A549 (cell line): ENCODE measurements around the gene HTRA3. TPM values are rescaled to one million over a fixed set of nuclear protein-coding genes. Genes with fewer than 3 reads are reported as not detected.

Experiments
- ATAC-seq, 2 experiments: fragments of 200-7000 bp in 1 of 2; fragments of >200 bp in 1 of 2; cut with Nextera tagmentation in 1 of 2; cut with Tn5 transposase in 1 of 2; 3 replicates each; pipeline versions ENCODE4 v1.8.0 to v1.9.1; 2018 to 2020; ENCODE audit warnings: mild to moderate bottlenecking in 1 of 2, moderate library complexity in 1 of 2
- CTCF ChIA-PET: fragments of 300-600 bp; sonication (Branson Sonifier 250); formaldehyde crosslinking; extraction: SDS; loops from one replicate; lab custom pipeline; 2021; ENCODE audit warnings: antibody characterized with exemption, inconsistent platforms; lab: Yijun Ruan, JAX
- POLR2A ChIA-PET: fragments of 350-600 bp; formaldehyde crosslinking; extraction: SDS; loops from one replicate; lab custom pipeline; 2021; ENCODE audit warnings: antibody characterized with exemption, inconsistent platforms; lab: Yijun Ruan, JAX
- DNase-seq, 2 experiments: peaks; one replicate each; pipeline versions ENCODE4 v3.0.0 to v3.0.0-alpha.2; 2011 to 2016; ENCODE audit warnings: low read depth in 1 of 2, low spot score in 1 of 2
- FAIRE-seq: peaks from 2 replicates; lab custom pipeline; 2011; peaks lifted over from hg19 to GRCh38; lab: Jason Lieb, UNC
- H3K27ac ChIP-seq, 2 experiments: fragments of >200 bp; sonication (Bioruptor Twin); formaldehyde crosslinking; 3 replicates each; pipeline ENCODE4 v1.5.1; 2016 to 2017
- H3K4me1 ChIP-seq: fragments of >200 bp; sonication (Bioruptor Twin); formaldehyde crosslinking; 3 replicates; pipeline ENCODE4 v1.6.1; 2016
- H3K4me2 ChIP-seq: fragments of >200 bp; sonication (Bioruptor Twin); formaldehyde crosslinking; 3 replicates; pipeline ENCODE4 v1.6.1; 2016
- H3K4me3 ChIP-seq: fragments of >200 bp; sonication (Bioruptor Twin); formaldehyde crosslinking; 3 replicates; pipeline ENCODE4 v1.5.1; 2016
- H3K9me3 ChIP-seq: fragments of >200 bp; sonication (Bioruptor Twin); formaldehyde crosslinking; 3 replicates; pipeline ENCODE4 v1.6.1; 2016
- BCL3 ChIP-seq: fragments of >200 bp; sonication (Bioruptor Twin); formaldehyde crosslinking; IDR thresholded peaks from 3 replicates; pipeline ENCODE4 v1.6.1; 2016
- CBX2 ChIP-seq: fragments of 200-600 bp; sonication (generic); IDR thresholded peaks from 2 replicates; pipeline ENCODE4 v1.6.1; 2016; ENCODE audit warnings: low read depth, mild to moderate bottlenecking, borderline replicate concordance
- CEBPB ChIP-seq, 2 experiments: fragments of >200 bp in 1 of 2; sonication (Bioruptor Twin) in 1 of 2; formaldehyde crosslinking in 1 of 2; IDR thresholded peaks; 2 replicates each; pipeline ENCODE4 v1.6.1; 2012 to 2016
- CHD4 ChIP-seq: fragments of 200-600 bp; sonication (generic); IDR thresholded peaks from 2 replicates; pipeline ENCODE4 v1.6.1; 2016; ENCODE audit warnings: antibody characterized with exemption, mild to moderate bottlenecking, borderline replicate concordance
- HOXA7 ChIP-seq: fragments of 250-450 bp; sonication (Bioruptor Pico); IDR thresholded peaks from 2 replicates; pipeline ENCODE4 v1.5.0; 2020; ENCODE audit warnings: mild to moderate bottlenecking, moderate library complexity
- JUN ChIP-seq, 2 experiments: fragments of >200 bp; sonication (Bioruptor Twin); formaldehyde crosslinking; IDR thresholded peaks; 2 replicates in 1 of 2; 3 replicates in 1 of 2; pipeline ENCODE4 v1.6.1; 2016 to 2017
- MYC ChIP-seq: IDR thresholded peaks from 2 replicates; pipeline ENCODE4 v1.6.1; 2012; ENCODE audit warnings: mild to moderate bottlenecking, inconsistent platforms, low read length, improper control_type of control experiment, borderline replicate concordance
- RAD21 ChIP-seq, 2 experiments: fragments of >200 bp in 1 of 2; sonication (Bioruptor Twin) in 1 of 2; formaldehyde crosslinking in 1 of 2; IDR thresholded peaks in 1 of 2; conservative IDR thresholded peaks in 1 of 2; 2 replicates in 1 of 2; 3 replicates in 1 of 2; pipeline ENCODE4 v1.6.1; 2012 to 2018; ENCODE audit warnings: inconsistent platforms in 1 of 2
- TP53 ChIP-seq: fragments of 250-450 bp; sonication (Bioruptor Pico); IDR thresholded peaks from 2 replicates; pipeline ENCODE4 v1.5.0; 2021; ENCODE audit warnings: mild to moderate bottlenecking, moderate library complexity
- WGBS: methylation state at CpG from one replicate; pipeline ENCODE4 v1.1.6; 2017; ENCODE audit errors: missing lambda C conversion rate; 5-methylcytosine and 5-hydroxymethylcytosine counted together
- polyA plus RNA-seq, 4 experiments: library from polyadenylated mRNA; depleted of rRNA in 3 of 4; stranded (reverse); fragments of >200 nt; fragmentation: RNase III in 1 of 4; extraction: RNeasy Plus Mini Kit Qiagen cat#74134 plus additional on column Dnase treatment in 1 of 4; gene quantifications; 2 replicates in 3 of 4; 3 replicates in 1 of 4; pipeline ENCODE4 v1.2.3, GENCODE V29; 2011 to 2017
- TF ChIP-seq, protein P1 (sequence below): fragments of 250-450 bp; sonication (Bioruptor Pico); IDR thresholded peaks from 2 replicates; pipeline ENCODE4 v1.5.0; 2021; ENCODE audit warnings: mild to moderate bottlenecking, moderate library complexity, borderline replicate concordance
- TF ChIP-seq, protein P2 (sequence below): fragments of 200-600 bp; sonication (generic); IDR thresholded peaks from 2 replicates; pipeline ENCODE4 v1.6.1; 2016; ENCODE audit warnings: antibody characterized with exemption, mild to moderate bottlenecking, moderate library complexity

The HTRA3 gene
- polyA plus RNA-seq, 2 of the 4 experiments (the other 2 are of a cell fraction), result 4.6 to 7.4 TPM

GRCh38 chr4:8276358-8277240 lies 7.0 kb downstream of the HTRA3 start:
- DNase-seq, result no peak
- Histone ChIP-seq H3K4me1 (peaks cover 33% of the 10 kb centered on the region), H3K9me3 (no peaks in the 10 kb centered on the region), H3K4me3 (no peak overlapping the region), H3K4me2 (0 out of 3 replicates have a peak overlapping the region, but pooled peaks have one; percentile 12), H3K27ac (peak overlapping the region; percentile 75 to 88; a peak in 5 of 6 replicates)
- 66% methylated on average over 20 of the region's 24 CpGs for WGBS
- CTCF ChIA-PET, result interaction anchor here (0.7 to 3.6 kb wide), 7 partner anchors 10 to 134 kb away, joined by 3 to 22 read pairs (median 4); no protein-coding TSS in a partner anchor
- ATAC-seq, result peak in 1 of 2 experiments; percentile 7; a peak in 1 of 6 replicates
- TF ChIP-seq TP53 (no peak), CEBPB (IDR thresholded peaks at IDR 0.05) (no peak), RAD21 (conservative IDR thresholded peaks at IDR 0.05 in 1 of 2, IDR thresholded peaks at IDR 0.05 in 1 of 2) (no peak), JUN (IDR thresholded peaks at IDR 0.05) (no peak)
- no peak for FAIRE-seq
- POLR2A ChIA-PET, result no interaction called here

GRCh38 chr4:8277356-8278008 lies 7.9 kb downstream of the HTRA3 start:
- CTCF ChIA-PET, result interaction anchor here (0.7 to 3.6 kb wide), 5 partner anchors 10 to 125 kb away, joined by 3 to 22 read pairs (median 4); no protein-coding TSS in a partner anchor
- POLR2A ChIA-PET, result no interaction called here
- peak overlapping the region; percentile 50; the same call in 2 of the 3 replicates for H3K4me2 ChIP-seq

GRCh38 chr4:8278009-8278395 lies 8.4 kb downstream of the HTRA3 start:
- H3K4me1 ChIP-seq, result peaks cover 33% of the 10 kb centered on the region
- DNase-seq (no peak), ATAC-seq (peak; percentile 33 to 44; a peak in 4 of 6 replicates), FAIRE-seq (no peak)
- no peak for TF ChIP-seq CBX2
- no peak for TF ChIP-seq BCL3
- no peak for TF ChIP-seq HOXA7 (CRISPR knock-in tag)
- TF ChIP-seq, protein P1, sequence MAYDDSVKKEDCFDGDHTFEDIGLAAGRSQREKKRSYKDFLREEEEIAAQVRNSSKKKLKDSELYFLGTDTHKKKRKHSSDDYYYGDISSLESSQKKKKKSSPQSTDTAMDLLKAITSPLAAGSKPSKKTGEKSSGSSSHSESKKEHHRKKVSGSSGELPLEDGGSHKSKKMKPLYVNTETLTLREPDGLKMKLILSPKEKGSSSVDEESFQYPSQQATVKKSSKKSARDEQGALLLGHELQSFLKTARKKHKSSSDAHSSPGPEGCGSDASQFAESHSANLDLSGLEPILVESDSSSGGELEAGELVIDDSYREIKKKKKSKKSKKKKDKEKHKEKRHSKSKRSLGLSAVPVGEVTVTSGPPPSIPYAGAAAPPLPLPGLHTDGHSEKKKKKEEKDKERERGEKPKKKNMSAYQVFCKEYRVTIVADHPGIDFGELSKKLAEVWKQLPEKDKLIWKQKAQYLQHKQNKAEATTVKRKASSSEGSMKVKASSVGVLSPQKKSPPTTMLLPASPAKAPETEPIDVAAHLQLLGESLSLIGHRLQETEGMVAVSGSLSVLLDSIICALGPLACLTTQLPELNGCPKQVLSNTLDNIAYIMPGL (CRISPR knock-in tag), result no peak
- TF ChIP-seq, protein P2, sequence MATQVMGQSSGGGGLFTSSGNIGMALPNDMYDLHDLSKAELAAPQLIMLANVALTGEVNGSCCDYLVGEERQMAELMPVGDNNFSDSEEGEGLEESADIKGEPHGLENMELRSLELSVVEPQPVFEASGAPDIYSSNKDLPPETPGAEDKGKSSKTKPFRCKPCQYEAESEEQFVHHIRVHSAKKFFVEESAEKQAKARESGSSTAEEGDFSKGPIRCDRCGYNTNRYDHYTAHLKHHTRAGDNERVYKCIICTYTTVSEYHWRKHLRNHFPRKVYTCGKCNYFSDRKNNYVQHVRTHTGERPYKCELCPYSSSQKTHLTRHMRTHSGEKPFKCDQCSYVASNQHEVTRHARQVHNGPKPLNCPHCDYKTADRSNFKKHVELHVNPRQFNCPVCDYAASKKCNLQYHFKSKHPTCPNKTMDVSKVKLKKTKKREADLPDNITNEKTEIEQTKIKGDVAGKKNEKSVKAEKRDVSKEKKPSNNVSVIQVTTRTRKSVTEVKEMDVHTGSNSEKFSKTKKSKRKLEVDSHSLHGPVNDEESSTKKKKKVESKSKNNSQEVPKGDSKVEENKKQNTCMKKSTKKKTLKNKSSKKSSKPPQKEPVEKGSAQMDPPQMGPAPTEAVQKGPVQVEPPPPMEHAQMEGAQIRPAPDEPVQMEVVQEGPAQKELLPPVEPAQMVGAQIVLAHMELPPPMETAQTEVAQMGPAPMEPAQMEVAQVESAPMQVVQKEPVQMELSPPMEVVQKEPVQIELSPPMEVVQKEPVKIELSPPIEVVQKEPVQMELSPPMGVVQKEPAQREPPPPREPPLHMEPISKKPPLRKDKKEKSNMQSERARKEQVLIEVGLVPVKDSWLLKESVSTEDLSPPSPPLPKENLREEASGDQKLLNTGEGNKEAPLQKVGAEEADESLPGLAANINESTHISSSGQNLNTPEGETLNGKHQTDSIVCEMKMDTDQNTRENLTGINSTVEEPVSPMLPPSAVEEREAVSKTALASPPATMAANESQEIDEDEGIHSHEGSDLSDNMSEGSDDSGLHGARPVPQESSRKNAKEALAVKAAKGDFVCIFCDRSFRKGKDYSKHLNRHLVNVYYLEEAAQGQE, result no peak
- no peak for TF ChIP-seq CHD4
- no peak for TF ChIP-seq MYC
- H3K27ac ChIP-seq, result peak overlapping the region; percentile 75 to 88
- POLR2A ChIA-PET, result no interaction called here
- H3K4me2 ChIP-seq, result peak overlapping the region; percentile 50
- 55% methylated on average over 6 of the region's 6 CpGs for WGBS
- no peak overlapping the region for H3K4me3 ChIP-seq
- no peaks in the 10 kb centered on the region for H3K9me3 ChIP-seq
- CTCF ChIA-PET, result interaction anchor here (0.6 to 3.6 kb wide), 6 partner anchors 11 to 125 kb away, joined by 3 to 22 read pairs (median 4); no protein-coding TSS in a partner anchor

More at GRCh38 chr4:8277356-8278008, 7.9 kb downstream of the HTRA3 start:
- WGBS, result 87% methylated on average over 10 of the region's 11 CpGs
- no peak for DNase-seq
- peak overlapping the region; percentile 75 to 88 for H3K27ac ChIP-seq
- peak; percentile 21 to 23; a peak in 4 of 6 replicates for ATAC-seq
- no peaks in the 10 kb centered on the region for H3K9me3 ChIP-seq
- no peak for FAIRE-seq
- TF ChIP-seq RAD21 (conservative IDR thresholded peaks at IDR 0.05 in 1 of 2, IDR thresholded peaks at IDR 0.05 in 1 of 2), result 0 out of 5 replicates have a peak, but pooled peaks of 1 of the 2 experiments have one; percentile 13
- TF ChIP-seq MYC, result no peak
- H3K4me3 ChIP-seq, result no peak overlapping the region
- H3K4me1 ChIP-seq, result peaks cover 33% of the 10 kb centered on the region
